GM23338 (cell line): ENCODE measurements around the gene CALHM2. TPM values are rescaled to one million over a fixed set of nuclear protein-coding genes. Genes with fewer than 3 reads are reported as not detected.

Source experiments
- ATAC-seq: fragments of 200-7000 bp; cut with Tn5 transposase; 3 replicates; pipeline ENCODE4 v1.9.1; 2020
- DNase-seq: peaks from one replicate; pipeline ENCODE4 v3.0.0-alpha.2; 2015; ENCODE audit warnings: low spot score
- H2AFZ ChIP-seq: fragments of 200-600 bp; sonication (generic); 2 replicates; pipeline ENCODE4 v1.8.0; 2016; ENCODE audit warnings: antibody characterized with exemption, mild to moderate bottlenecking, moderate library complexity
- H3F3A ChIP-seq: fragments of 200-600 bp; sonication (generic); replicated peaks from 2 replicates; pipeline ENCODE4 v1.8.0; 2017; ENCODE audit warnings: antibody characterized with exemption, mixed run types, low read depth
- H3K27ac ChIP-seq: fragments of 200-600 bp; sonication (generic); 2 replicates; pipeline ENCODE4 v1.6.1; 2016; ENCODE audit warnings: low read depth
- H3K27me3 ChIP-seq: fragments of 200-600 bp; sonication (generic); 2 replicates; pipeline ENCODE4 v1.8.0; 2016; ENCODE audit warnings: mild to moderate bottlenecking, mixed run types, moderate library complexity; ENCODE audit not compliant: insufficient read depth
- H3K36me3 ChIP-seq: fragments of 200-600 bp; sonication (generic); 2 replicates; pipeline ENCODE4 v1.8.0; 2016; ENCODE audit warnings: mild to moderate bottlenecking; ENCODE audit not compliant: insufficient read depth
- H3K4me1 ChIP-seq: fragments of 200-600 bp; sonication (generic); 2 replicates; pipeline ENCODE4 v1.8.0; 2016; ENCODE audit warnings: mild to moderate bottlenecking, moderate library complexity; ENCODE audit not compliant: insufficient read depth
- H3K4me2 ChIP-seq: fragments of 200-600 bp; sonication (generic); 2 replicates; pipeline ENCODE4 v1.7.1; 2017; ENCODE audit warnings: mixed run types
- H3K4me3 ChIP-seq: fragments of 200-600 bp; sonication (generic); 2 replicates; pipeline ENCODE4 v1.6.1; 2016; ENCODE audit warnings: mixed run types
- H3K79me2 ChIP-seq: fragments of 200-600 bp; sonication (generic); replicated peaks from 2 replicates; pipeline ENCODE4 v1.8.0; 2017; ENCODE audit warnings: mild to moderate bottlenecking; ENCODE audit not compliant: insufficient read depth
- H3K9me2 ChIP-seq: fragments of 200-600 bp; sonication (generic); 2 replicates; pipeline ENCODE4 v1.8.0; 2017; ENCODE audit not compliant: insufficient read depth
- H4K20me1 ChIP-seq: fragments of 200-600 bp; sonication (generic); replicated peaks from 2 replicates; pipeline ENCODE4 v1.8.0; 2017; ENCODE audit warnings: mild to moderate bottlenecking; ENCODE audit not compliant: insufficient read depth
- H3K27ac Mint-ChIP-seq: 2 replicates; pipeline ENCODE4 v1.8.0; 2020; ENCODE audit warnings: inconsistent platforms, mild to moderate bottlenecking, moderate library complexity, mixed read lengths
- H3K27me3 Mint-ChIP-seq: 3 replicates; pipeline ENCODE4 v1.8.0; 2022; ENCODE audit warnings: low read depth, mild to moderate bottlenecking, moderate library complexity, mixed read lengths, inconsistent platforms; ENCODE audit not compliant: insufficient read depth, poor library complexity
- H3K36me3 Mint-ChIP-seq: 3 replicates; pipeline ENCODE4 v1.8.0; 2021; ENCODE audit warnings: low read depth, mild to moderate bottlenecking, inconsistent platforms, moderate library complexity, mixed read lengths
- H3K4me1 Mint-ChIP-seq: 3 replicates; pipeline ENCODE4 v1.8.0; 2020; ENCODE audit warnings: mild to moderate bottlenecking, inconsistent platforms, mixed read lengths
- H3K4me3 Mint-ChIP-seq: 3 replicates; pipeline ENCODE4 v1.8.0; 2021; ENCODE audit warnings: moderate library complexity, mild to moderate bottlenecking, inconsistent platforms, mixed read lengths
- H3K9me3 Mint-ChIP-seq: 3 replicates; pipeline ENCODE4 v1.8.0; 2020; ENCODE audit warnings: moderate library complexity, mild to moderate bottlenecking, inconsistent platforms, mixed read lengths
- CREB1 ChIP-seq: fragments of 250-450 bp; sonication (Bioruptor Pico); IDR thresholded peaks from 2 replicates; pipeline ENCODE4 v1.5.0; 2020; ENCODE audit warnings: low read depth, mild to moderate bottlenecking, moderate library complexity
- CTCF ChIP-seq, 2 experiments: fragments of 200-600 bp in 1 of 2; sonication (generic) in 1 of 2; conservative IDR thresholded peaks; 2 replicates each; pipeline versions ENCODE4 v1.5.1 to v1.6.1; 2016 to 2017; ENCODE audit warnings: antibody characterized with exemption in 2 of 2, low read depth in 2 of 2, mild to moderate bottlenecking in 2 of 2, moderate library complexity in 1 of 2
- ETS1 ChIP-seq: IDR thresholded peaks from 2 replicates; pipeline ENCODE4 v1.6.1; 2016; ENCODE audit warnings: antibody characterized with exemption
- EZH2 ChIP-seq: fragments of 200-600 bp; sonication (generic); IDR thresholded peaks from one replicate; pipeline ENCODE4 v1.8.0; 2017; ENCODE audit warnings: antibody characterized with exemption, mild to moderate bottlenecking, low read depth; ENCODE audit not compliant: unreplicated experiment
- EZH2phosphoT487 ChIP-seq: fragments of 200-600 bp; sonication (generic); IDR thresholded peaks from one replicate; pipeline ENCODE4 v1.8.1; 2018; ENCODE audit warnings: antibody characterized with exemption; ENCODE audit not compliant: unreplicated experiment
- JUNB ChIP-seq: IDR thresholded peaks from one replicate; pipeline ENCODE4 v1.6.1; 2016; ENCODE audit warnings: antibody characterized with exemption; ENCODE audit not compliant: unreplicated experiment
- NANOG ChIP-seq: IDR thresholded peaks from 2 replicates; pipeline ENCODE4 v1.6.1; 2016; ENCODE audit warnings: antibody characterized with exemption, borderline replicate concordance
- POLR2AphosphoS5 ChIP-seq: IDR thresholded peaks from 2 replicates; pipeline ENCODE4 v1.6.1; 2016; ENCODE audit warnings: antibody characterized with exemption, low read depth
- STAT1 ChIP-seq: IDR thresholded peaks from one replicate; pipeline ENCODE4 v1.6.1; 2016; ENCODE audit warnings: antibody characterized with exemption; ENCODE audit not compliant: unreplicated experiment
- ZNF114 ChIP-seq: fragments of 250-450 bp; sonication (Bioruptor Pico); IDR thresholded peaks from 2 replicates; pipeline ENCODE4 v1.5.0; 2020; ENCODE audit warnings: mild to moderate bottlenecking, moderate library complexity
- ZNF331 ChIP-seq: fragments of 250-450 bp; sonication (Bioruptor Pico); IDR thresholded peaks from 2 replicates; pipeline ENCODE4 v1.5.0; 2020; ENCODE audit warnings: low read depth, mild to moderate bottlenecking, moderate library complexity
- ZNF462 ChIP-seq: fragments of 250-450 bp; sonication (Bioruptor Pico); IDR thresholded peaks from 2 replicates; pipeline ENCODE4 v1.5.0; 2020; ENCODE audit warnings: mild to moderate bottlenecking, moderate library complexity
- polyA plus RNA-seq: library from polyadenylated mRNA; unstranded; fragments of >200 nt; fragmentation: Nextera tagmentation; extraction: Ambion mirVana; gene quantifications from 2 replicates; pipeline ENCODE4 v1.2.1, GENCODE V29; 2016
- total RNA-seq: library from RNA; depleted of rRNA; stranded (reverse); fragments of >200 nt; shearing (Covaris generic); gene quantifications from 2 replicates; pipeline ENCODE4 v1.2.3, GENCODE V29; 2014

The CALHM2 gene
- total and polyA plus RNA-seq, 2 experiments from 2014 or later: 2.1 to 2.2 TPM

DNA sequence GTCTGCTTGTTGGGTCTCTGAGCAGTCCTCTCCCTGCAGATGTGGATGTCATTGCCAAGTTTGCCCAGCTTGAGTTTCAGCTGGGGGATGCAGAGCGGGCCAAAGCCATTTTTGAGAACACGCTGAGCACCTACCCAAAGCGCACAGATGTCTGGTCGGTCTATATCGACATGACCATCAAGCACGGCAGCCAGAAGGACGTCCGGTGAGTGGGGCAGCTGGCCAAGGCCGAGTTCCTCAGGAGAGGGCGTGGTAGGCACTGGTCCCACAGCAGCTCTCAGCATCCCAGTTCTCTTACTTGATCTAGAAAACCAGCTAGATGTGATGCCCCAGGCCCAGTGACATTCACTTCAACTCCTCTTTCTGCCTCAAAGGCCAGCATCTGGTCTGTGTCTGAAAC, 7.7 kb downstream of the CALHM2 start:
- Mint-ChIP-seq H3K4me3 (no peak overlapping the region), H3K27me3 (peaks cover 8% of the 10 kb centered on the region), H3K27ac (no peak overlapping the region), H3K4me1 (no peaks in the 10 kb centered on the region), H3K9me3 (no peaks in the 10 kb centered on the region), H3K36me3 (peaks cover 87% of the 10 kb centered on the region)
- Histone ChIP-seq H3K36me3 (peaks cover 51% of the 10 kb centered on the region), H3K4me1 (no peaks in the 10 kb centered on the region), H2AFZ (no peak overlapping the region), H3K4me3 (no peak overlapping the region), H3K27ac (no peak overlapping the region), H3K4me2 (no peak overlapping the region), H3K9me2 (no peaks in the 10 kb centered on the region), H3K79me2 (no peaks in the 10 kb centered on the region), H4K20me1 (peaks cover 6% of the 10 kb centered on the region; the same call in 1 of the 2 replicates), H3K27me3 (no peaks in the 10 kb centered on the region), H3F3A (no peaks in the 10 kb centered on the region)
- DNase-seq: no peak
- TF ChIP-seq ZNF114 (CRISPR knock-in tag) (no peak), ZNF462 (CRISPR knock-in tag) (no peak), EZH2phosphoT487 (no peak), ZNF331 (no peak), JUNB (no peak), CREB1 (CRISPR knock-in tag) (no peak), CTCF (conservative IDR thresholded peaks at IDR 0.05; ENCODE audit: low read depth in 2 of 2) (no peak), EZH2 (no peak), STAT1 (no peak), ETS1 (no peak), POLR2AphosphoS5 (no peak), NANOG (no peak)
- ATAC-seq: no peak
